ENCODE results near the gene PCNT.
A peak's percentile ranks its signal among the peaks of the same experiment; 100 is the strongest.
"Not testable (repeated sequence)": the region's sequence is repeated elsewhere in the genome, so short reads cannot be mapped to it uniquely, and the experiment has no call there.

Gene PCNT

DNA sequence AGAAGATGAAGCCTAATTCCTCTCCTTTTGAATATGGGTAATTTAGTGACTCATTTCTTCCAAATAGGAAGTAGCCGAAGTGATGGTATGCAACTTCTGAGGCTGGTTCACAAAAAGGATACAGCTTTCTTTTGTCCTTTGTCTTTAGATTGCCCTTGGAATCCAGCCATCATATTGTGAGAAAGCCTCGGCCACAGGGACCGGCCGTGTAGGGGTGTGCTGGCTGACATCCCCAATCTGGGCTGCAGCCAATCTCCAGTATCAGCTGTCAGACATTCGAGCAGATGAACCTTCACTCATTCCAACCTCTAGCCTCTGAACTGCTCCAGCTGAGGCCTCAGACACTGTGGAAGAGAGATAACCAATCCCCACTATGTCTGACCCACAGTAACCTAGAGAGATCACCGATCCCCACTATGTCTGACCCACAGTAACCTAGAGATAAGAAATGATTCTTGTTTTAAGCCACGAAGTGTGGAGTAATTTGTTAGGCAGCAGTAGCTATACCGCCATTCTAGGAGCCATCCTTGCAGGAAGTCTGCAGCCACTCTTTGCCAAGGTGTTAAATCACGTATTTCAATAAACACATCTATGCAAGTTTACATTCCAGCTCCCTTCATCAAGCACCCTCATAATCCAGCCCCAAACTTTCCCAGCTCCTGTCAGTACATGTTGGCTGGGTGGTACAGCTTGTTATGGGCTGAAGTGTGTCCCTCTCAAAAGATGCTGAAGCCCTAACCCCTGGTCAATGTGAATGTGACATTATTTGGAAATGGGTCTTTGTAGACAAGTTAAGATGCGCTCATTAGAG is 131.8 kb downstream of the PCNT start:
- DNase-seq: no peak

DNA sequence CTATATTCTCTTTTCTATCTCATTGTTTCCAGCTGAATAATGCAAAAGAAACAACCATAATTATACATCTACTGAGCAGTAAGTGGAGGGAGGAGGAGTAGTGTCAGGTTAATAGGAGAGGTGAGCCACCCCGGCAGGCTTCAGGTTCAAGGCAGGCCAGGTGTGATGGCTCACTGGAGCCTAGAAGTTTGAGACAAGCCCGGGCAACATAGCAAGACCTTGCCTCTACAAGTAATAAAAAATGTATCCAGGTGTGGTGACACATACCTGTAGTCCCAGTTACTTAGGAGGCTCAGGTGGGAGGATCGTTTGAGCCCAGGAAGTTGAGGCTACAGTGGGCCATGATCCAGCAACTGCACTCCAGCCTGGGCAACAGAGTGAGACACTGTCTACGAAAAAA is 132.8 kb downstream of the PCNT start:
- no peak for DNase-seq

DNA sequence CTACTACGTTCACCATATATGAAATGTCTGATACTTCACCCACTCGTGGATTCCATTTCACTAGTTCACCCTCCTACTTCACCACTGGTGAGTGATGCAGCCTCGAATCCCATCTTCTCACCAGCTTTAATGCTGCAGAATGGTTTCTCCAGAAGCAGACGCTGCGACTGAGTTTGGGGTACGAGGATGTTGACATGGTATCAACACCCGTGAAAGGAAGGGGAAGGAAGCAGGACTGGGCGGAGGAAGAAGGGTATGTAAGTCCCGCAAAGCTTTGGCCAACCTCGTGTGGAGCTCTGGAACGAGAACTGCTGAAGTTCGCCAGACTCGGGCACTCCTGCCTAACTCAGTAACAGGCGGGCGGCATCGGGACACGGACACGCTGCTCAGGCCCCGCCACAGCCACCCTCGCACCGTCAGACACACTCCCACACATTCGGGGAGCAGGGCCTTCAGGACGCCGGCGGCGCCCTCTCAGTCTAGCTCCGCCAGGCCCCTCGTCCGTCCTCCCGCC is 133.9 kb downstream of the PCNT start:
- no peak for DNase-seq

DNA sequence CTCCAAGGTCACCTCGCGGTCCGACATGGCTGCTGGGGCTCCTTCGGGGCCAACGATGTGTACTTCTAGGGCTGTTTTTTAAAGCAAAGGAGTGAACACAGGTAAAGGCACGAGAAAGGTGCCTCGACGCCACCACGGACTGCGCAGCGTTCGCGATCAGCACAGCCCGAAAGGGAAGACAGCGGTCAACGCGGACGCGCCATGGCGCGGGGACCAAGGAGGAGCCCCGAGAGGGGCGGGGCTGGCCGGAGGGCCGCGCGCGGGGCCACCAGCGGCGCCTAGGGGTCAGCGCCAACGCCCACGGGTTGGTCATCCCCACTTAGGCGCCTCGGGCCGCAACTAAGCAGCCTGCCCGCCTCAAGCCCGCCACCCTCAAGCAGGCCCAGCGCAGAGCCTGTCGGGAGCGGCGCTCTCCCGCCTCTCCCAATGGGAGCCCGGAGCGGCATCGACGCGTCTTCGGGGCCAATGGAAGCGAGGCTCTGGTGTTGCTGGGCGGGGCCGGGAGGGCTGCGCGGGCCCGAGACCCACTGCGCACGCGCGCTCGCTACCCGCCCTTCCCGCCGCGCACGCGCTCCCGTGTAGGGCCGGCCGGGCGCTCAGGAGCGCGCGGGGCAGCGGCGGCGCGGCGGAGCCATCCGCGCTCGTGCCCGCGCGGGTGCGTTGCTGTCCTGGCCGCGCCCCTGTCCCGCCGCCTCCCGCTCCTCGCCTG is 134.5 kb downstream of the PCNT start, which contains the start of gene DIP2A:
TSS of gene DIP2A (plus strand) at position 577 of the 709 bp plus-strand sequence. CDS start 241 bp downstream, outside the sequence.
- peak; percentile 70 for DNase-seq

DNA sequence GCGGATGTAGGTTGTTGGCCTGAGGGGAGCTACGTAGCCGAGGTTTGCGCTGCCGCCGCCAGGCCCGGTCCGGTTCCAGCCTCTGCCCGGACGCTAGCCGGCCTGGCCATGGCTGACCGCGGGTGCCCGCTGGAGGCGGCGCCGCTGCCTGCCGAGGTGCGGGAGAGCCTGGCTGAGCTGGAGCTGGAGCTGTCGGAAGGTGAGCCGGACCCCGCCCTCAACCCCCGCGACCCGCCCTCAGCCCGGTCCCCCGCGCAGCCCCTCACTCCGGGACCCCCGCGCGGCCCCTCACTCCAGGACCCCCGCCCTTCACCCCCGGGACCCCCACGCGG is 135.0 kb downstream of the PCNT start:
- no peak for DNase-seq

DNA sequence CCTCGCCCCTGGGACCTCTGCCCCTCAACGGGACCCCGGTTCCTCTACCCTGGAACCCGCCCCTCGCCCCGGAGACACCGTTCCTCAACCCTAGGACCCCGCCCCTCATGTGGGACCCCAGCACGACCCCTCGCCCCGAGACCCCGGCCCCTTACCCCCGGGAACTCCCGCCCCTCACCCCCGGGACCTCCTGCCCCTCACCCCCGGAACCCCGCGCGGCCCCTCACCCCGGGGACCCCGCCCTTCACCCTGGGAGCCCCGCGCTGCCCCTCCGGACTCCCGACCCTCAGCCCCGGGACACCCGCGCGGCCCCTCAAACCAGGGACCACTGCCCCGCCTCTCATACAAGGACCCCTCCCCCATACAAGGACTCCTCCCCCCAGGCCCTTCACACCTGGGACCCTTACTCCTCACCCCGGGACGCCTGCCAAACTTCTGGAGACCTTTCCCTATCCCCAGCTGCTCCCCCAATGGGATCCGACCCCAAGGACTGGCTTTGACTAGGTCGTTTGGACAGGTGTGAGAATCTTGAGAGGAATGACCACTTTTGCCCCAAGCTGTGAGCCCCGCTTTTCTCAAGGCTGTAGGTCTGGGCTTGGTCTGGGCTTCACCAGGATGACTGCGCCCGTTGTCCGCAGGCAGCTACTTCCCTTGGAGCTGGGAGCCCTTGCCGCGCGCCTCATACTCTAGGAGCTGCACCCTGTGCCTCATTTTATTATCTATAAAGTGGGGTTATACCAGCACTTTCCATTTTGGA is 135.6 kb downstream of the PCNT start:
- DNase-seq: no peak

DNA sequence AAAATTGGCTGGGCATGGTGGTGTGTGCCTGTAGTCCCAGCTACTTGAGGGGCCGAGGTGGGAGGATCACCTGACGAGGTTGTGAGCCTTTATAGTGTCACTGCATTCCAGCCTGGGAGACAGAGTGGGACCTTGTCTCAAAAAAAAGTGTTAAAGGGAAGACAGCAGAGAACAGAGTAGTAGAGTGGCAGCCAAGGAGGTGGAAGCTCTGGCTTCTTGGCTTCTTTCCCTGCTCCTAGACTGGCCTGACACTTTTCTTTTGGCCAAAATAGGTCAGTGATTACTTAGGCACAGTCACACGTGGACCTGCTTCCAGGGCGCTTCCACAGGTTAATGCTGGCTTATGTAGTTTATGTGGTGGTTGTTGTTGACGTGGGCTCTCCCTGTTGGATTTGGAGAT is 138.0 kb downstream of the PCNT start:
- DNase-seq: no peak

DNA sequence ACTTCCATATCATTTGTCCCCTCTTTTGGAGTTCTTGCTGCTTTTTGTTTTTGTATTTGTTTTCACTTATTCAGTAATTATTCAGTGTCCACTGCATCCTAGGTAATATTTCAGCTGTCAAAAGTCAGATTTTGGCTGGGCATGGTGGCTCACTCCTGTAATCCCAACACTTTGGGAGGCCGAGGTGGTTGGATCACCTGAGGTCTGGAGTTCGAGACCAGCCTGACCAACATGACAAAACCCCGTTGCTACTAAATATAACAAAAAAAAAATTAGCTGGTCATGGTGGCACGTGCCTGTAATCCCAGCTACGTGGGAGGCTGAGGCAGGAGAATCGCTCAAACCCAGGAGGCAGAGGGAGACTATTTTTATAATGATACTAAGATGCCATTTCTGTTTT is 141.2 kb downstream of the PCNT start:
- not testable (repeated sequence) for DNase-seq

DNA sequence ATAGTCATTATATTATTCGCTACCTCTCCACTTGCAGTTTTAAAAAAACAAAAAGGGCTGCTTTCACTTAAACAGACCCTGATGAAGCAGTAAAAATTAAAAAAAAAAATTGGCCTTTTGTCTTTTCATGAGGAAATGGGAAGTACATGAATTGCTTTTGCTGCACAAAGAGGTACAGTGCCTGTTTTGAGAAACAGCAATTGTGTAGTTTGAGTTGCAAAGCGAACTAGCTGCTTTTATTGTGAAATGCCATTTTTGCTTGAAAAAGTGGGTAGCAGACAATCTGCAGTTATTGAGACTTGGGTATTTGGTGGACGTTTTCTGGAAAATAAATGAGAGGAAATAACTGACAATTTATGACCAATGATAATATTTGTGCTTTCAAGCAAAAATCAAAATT is 141.7 kb downstream of the PCNT start:
- DNase-seq: no peak

DNA sequence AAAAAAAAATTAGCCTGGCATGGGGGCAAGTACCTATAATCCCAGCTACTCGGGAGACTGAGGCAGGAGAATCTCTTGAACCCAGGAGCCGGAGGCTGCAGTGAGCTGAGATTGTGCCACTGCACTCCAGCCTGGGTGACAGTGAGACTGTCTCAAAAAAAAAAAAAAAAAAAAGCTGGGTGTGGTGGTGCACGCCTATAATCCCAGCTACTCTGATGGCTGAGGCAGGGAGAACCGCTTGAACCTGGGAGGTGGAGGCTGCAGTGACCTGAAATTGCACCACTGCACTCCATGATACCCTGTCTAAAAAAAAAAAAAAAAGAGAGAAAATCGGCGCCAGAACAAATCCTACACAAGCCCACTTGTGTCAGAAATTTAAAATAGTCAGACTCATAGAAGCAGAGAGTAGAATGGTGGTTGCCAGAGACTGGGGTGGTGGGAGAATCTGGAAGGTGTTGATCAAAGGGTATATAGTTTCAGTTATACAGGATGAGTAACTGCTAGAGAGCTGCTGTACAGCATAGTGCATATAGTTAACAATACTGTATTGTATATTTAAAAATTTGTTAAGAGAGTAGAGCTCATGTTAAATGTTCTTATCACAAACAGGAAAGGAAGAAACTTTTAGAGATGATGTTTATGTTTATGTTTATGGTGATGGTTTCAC is 144.3 kb downstream of the PCNT start:
- DNase-seq: no peak

DNA sequence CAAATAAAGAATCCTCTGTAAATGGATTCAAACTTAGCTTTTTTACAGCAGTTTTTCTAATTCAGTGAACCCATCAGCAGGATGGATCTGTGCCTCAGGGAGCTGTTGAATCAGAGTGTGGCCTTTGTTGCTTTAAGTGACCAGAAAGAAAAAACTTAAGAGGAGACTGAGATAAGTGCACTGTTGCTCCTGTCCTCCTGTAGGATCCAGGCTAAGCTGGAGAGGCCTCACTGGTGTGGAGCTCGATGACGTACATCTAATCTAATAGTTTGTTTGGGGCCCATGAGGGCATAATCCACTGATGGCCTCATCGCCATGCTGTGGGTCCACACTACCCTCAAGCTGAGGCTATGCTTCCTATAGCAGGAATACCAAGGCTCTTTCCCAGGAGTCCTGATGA is 145.3 kb downstream of the PCNT start:
- DNase-seq: no peak

DNA sequence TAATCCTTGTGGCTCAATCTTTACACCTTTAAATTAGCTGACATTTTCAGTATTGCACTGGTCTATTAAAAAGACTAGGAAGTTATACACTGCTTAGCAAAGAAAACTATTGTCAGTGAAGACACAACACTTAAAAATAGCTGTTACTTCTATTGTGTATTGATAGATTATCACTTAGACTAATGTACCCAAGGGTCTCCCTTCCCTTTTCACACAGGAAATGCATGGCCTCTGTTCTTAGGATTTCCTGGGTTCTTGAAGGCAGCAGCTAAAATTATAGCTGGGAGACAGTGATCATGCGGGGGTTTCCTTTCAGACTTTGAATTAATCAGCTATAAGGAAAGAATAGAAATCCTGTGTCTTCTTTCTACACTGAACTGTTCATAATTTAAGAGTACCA is 147.6 kb downstream of the PCNT start:
- DNase-seq: no peak

DNA sequence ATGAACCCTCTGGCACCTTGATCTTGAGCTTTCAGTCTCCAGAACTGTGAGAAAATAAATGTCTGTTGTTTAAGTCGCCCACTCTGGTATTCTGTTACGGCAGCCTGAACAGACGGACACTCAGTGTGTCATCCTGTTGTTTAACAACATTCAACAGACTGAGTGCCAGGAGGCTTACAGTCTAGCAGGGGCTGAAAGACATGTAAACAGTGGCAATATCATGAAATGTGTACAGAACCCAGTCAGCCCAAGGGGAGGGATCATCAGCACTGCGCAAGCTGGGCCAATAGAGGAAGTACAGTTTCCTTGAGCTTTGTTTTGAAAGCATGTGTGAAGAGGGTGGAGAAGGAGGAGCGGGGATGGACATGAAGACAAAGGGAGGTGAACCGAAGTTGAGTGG is 148.3 kb downstream of the PCNT start:
- no peak for DNase-seq

DNA sequence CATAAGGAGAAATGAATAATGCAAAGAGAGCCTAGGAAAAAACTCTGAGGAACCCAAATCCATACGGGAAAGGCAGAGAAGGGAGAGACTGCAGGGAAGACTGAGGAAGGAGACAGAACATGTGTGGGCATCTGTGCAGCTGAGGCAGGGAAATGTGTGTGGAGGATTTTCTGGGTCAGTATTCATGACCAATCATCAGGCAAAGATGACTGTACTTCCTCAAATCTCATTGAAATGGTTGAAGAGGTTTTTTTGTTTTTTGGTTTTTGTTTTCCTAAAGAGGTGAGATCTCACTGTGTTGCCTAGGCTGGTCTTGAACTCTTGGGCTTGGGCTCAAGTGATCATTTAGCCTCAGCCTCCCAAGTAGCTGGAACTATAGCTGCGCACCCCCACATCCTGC is 150.4 kb downstream of the PCNT start:
- no peak for DNase-seq

DNA sequence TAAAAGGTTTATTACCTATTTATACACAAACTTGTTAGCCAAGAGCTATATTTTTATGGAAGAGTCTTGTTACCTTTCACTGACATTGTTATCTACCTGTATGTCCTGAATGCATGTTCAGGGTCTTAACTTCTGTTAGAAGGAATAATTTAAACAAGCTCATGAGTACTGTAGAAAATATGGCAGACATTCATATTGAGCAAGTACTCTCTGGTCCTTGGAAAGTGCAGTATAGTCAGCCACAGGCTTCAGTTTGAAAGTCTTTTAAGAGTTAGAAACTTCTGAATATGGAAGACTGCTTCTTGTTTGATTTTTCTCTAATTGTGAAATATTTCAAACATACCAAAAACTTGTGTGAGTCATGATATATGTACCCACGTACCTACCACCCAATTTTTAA is 151.3 kb downstream of the PCNT start:
- DNase-seq: no peak

DNA sequence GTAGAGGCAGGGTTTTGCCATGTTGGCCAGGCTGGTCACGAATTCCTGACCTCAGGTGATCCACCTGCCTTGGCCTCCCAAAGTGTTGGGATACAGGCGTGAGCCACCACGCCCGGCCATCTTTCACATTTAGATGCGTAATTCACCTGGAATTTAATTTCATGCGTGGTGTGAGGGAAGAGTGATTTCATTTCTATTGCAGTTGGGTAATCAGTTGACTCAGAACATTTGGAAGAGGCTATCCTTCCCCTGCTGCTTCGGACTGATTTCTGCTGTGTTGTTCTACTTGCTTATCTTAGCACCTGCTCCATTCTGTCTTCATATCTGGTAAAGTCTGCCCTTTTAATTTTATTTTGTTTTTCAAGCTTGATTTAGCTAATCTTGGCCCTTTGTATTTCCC is 153.8 kb downstream of the PCNT start:
- no peak for DNase-seq

DNA sequence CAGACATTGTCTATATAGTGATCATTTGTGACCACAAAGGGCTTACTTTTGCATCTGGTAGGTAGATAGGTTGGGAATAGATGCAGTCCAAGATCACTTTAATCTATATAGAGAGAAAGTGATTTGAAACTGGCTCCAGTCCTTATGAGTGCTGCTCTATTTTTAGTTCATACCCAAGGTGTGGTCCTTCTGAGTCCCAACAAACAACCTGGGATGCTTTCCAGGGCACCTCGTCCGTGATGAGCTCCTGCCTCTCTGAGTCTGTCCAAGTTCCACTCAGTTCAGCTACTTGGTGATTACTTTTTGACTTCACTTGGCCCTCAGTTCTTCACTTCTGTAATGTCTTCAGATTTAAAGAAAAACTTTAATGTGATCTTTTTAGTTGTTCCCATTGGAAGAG is 155.0 kb downstream of the PCNT start:
- DNase-seq: no peak

DNA sequence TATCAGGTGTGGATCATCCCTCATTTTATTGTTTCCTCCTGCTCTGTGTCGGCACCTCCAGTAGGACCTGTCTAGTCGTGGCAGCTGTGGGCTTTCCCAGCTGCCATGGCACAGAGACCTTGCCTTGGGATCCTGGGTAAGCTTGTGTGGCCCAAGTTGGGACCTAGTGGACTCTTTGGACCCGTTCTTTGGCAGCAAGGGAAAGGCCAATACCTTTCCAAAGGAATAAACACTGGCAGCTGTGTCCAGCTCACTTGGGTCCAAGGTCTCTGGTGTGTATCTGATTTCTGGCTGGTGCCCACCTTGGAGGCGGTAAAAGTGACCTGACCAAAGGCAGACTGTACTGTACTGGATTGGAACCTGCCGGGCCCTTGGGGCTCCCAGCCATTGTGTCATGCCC is 156.5 kb downstream of the PCNT start:
- no peak for DNase-seq

DNA sequence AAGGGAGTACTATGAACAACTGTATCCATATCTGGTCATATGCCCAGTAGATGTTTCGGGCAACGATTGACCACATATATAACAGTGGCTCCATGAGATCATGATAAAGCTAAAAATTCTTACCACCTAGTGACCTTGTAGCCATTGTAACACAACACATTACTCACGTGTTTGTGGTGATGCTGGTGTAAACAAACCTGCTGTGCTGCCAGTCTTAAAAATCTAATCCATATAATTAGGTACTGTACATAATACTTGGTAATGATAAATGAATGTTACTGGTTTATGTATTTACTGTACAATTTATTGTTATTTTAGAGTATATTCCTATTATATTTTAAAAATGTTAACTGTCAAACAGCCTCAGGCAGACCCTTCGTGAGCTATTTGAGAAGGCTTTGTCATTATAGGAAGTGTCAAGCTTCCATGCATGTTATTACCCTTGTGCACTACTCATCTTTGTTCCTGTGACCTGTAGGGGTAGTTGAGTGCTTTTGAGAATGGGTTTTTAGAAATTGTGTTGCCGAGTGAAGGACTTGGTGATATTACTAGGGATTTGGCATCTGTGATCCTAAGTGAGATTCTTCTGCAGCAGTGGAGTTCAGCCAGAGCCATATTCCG is 158.4 kb downstream of the PCNT start:
- DNase-seq: no peak

DNA sequence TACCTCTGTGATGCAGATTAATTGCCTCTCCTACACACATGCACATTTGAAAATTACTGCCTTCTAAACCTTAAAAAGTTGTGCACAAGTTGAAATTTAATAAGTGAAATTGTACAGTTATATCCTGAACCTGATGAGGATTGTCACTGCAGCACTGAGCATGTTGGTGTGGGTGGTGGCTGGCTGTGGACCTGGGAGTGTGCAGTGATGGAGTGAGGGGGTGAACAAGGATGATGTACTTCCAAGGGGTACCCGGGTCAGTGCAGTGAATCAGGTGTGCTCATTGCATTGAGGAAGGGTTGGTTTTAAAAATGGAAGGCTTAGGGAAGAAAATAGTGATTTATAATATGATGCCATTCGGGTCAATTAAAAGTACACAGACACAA is 158.9 kb downstream of the PCNT start:
- DNase-seq: no peak

DNA sequence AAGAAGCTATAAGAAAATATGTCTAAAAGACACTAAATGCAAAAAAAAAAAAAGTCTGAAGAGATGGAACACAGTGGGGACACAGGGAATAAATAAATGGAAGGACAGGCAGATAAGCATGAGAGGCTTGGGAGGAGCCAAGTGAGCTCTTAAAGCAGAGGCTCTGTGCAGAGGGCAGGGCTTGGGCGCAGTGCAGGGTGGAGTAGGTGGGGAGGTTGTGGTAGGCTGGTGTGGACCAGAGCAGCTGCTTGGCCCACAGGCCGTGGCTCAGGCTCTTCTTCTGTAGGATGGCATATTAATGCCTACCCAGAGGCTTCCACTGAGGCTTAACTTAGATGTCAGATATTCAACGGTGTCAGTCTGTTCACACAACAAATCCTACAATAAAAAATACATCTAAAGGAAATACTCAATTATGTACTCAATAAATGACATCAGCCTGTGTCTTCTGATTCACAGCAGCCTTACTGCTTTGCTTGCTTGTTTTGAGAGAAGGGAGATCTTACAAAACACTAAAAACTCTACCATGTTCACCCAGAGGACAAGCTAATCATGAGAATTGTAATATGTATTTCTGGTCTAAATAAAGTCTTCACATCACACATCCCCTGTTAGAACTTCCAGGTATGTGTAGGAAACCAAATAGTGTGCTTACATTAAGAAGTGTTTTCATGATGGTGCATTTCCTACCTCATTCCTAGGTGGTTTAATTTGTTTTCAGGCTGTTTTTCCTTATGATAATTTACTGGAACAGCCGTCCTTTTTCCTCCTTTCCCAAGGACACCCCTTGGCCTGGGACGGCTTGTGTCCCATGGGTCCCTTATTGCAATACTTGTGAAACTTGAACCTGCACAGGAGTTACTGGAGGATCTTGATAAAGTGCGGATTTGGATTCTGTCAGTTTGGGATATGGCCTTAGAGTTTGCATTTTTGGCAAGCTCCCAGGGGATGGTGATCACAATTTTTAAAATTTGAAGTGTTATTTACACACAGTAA is 159.6 kb downstream of the PCNT start:
- no peak for DNase-seq
